Renal cortex interstitium (tissue), 11 donors: Measurements from ENCODE around the gene RAN. TPM values are rescaled to one million over a fixed set of nuclear protein-coding genes. Genes with fewer than 3 reads are reported as not detected.
"Not testable (repeated sequence)": the region's sequence is repeated elsewhere in the genome, so short reads cannot be mapped to it uniquely, and the experiment has no call there.

ENCODE experiments used
- DNase-seq, 11 donors: peaks; one replicate each; pipeline ENCODE4 v3.0.0-alpha.2; 2013; ENCODE audit warnings: low read depth in 9 of 11, low spot score in 4 of 11; ENCODE audit errors: extremely low read depth in 1 of 11
- polyA plus RNA-seq, 3 donors: library from polyadenylated mRNA; unstranded; fragments of 120-200 nt; gene quantifications; one replicate each; pipeline ENCODE4 v1.2.1, GENCODE V29; 2013; ENCODE audit not compliant: insufficient read length in 3 of 3

RAN gene
- polyA plus RNA-seq, 3 donors = 533 to 711 (median 697) TPM

DNA sequence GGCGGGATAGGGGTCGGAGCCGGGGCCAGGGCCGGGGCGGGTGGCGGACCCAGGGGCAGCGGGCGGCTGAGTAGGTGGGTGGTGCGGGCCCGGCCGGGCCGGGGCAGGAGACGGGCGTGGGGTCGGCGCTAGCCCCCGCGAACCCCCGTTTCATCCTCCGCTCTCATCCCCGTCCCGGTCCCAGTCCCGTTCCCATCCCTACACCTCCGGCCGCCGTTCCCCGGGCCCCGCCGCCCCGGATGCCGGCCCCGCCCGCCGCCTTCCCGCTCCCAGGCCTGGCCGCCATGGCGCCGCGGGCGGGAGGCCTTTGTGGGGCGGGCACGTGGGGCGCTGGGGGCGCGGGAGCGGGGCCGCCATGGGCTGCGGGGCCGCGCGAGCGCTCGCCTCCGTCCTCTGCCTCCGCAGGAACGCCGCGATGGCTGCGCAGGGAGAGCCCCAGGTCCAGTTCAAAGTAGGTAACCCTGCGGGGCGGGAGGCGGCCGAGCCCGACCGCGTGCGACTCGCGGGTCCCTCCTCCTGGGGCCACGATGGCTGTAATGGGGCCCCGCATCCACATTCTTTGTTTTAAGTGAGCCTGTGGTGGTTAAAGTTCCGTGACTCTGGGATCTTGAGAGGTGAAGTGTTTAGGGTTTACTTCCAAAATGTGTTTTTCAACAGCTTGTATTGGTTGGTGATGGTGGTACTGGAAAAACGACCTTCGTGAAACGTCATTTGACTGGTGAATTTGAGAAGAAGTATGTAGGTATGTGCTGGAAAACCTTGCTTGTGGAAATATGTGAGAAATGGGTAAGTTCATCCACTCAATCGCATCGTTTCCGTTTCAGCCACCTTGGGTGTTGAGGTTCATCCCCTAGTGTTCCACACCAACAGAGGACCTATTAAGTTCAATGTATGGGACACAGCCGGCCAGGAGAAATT lies 572 bp downstream of the RAN start:
- no peak for DNase-seq

GRCh38 chr12:130873106-130873795 lies 1.4 kb downstream of the RAN start:
- no peak for DNase-seq

DNA sequence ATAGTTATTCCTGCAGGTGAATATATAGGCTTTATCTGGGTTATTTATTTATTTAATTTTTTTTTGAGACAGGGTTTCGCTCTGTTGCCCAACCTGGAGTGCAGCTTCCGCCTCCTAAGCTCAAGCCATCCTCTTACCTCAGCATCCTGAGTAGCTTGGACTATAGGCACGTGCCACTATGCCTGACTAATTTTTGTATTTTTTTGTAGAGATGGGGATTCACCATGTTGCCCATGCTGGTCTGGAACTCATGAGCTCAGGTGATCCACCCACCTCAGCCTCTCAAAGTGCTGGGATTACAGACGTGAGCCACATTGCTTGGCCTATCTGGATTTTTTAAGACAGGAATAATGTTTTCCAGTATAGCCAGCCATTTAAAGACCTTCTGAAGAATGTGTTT lies 2.0 kb downstream of the RAN start:
- DNase-seq = no peak

- no peak for DNase-seq
Measured at GRCh38 chr12:130874696-130875095, 2.8 kb downstream of the RAN start.

DNA sequence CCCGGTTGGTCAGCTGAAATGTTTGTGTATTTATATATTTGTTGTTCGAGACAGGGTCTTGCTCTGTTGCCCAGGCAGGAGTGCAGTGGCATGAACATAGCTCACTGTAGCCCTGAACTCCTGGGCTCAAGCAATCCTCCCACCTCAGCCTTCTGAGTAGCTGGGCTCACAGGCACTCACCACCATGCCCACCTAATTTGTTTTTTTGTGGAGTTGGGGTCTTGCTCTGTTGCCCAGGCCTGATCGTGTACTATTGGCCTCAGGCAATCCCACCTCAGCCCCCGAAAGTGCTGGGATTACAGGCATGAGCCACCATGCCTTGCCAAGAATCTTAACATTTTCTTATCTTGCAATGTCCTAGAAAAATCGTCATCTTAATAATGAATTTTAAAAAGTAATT lies 3.3 kb downstream of the RAN start:
- no peak for DNase-seq

- DNase-seq = not testable (repeated sequence)
Measured at GRCh38 chr12:130875708-130876107, 3.8 kb downstream of the RAN start.

DNA sequence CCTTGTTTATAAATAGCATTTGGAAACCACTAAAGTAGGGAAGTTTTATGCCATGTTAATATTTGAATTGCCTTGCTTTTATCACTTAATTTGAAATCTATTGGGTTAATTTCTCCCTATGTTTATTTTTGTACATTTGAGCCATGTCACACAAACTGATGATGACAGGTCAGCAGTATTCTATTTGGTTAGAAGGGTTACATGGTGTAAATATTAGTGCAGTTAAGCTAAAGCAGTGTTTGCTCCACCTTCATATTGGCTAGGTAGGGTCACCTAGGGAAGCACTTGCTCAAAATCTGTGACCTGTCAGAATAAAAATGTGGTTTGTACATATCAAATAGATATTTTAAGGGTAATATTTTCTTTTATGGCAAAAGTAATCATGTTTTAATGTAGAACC lies 4.4 kb downstream of the RAN start:
- DNase-seq = no peak

DNA sequence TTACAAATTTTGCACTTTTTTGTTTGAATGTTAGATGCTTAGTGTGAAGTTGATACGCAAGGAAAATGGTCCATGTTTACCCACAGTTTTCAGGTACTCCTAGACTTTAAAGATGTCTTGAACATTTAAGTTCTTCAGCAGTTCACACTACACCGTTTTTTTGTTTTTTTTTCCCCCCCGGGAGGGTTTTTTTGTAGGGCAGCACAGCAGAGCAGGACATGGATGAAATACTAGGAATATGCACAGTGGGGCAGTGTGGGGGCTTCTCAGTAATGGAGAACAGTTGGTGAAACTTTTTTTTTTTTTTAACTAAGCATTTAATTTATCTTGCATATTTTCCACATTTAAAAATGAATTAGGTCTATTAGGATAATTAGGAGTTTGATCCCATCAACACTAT lies 4.9 kb downstream of the RAN start:
- DNase-seq = no peak

GRCh38 chr12:130877333-130877732 lies 5.5 kb downstream of the RAN start:
- no peak for DNase-seq

DNA sequence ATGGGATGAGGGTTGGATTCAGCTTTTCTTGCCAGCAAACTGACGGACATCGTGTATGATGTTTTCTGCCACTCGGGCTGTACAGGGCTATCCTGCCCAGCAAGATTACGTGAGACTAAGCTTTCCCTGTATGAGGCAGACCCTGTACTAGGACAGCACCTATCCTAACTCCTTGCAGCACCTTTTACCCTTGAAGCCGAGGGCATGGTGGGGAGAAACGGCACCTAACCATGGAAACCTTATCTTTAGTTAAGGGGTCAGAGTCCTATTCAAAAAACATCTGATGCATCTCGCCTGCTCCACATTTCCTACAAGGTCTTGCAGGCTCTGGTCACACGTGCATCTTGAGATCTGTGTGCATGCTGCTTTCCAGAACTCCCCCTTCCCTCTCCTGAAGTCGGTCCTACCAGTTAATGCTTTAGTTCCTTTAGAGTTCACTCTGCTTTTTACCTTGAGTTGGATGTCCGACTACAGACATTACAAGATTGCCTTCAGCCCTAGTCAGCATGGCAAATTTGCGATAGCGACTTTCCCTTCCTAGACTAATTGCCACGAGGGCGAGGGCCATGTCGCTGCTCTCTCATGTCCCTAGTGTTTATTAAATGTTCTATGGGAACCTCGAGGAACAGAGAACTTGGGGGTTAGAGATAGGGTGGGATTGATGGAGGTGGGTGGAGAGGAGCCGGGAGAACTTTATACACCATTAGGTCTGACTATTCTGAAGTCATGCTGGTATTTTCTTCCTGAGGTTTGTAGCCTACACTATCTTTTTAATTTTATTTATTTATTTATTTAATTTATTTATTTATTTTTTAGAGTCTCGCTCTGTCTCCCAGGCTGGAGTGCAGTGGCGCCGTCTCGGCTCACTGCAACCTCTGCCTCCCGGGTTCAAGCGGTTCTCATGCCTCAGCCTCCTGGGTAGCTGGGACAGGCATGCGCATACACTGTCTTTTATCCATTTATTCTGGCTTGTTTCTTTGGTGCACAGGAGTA lies 6.6 kb downstream of the RAN start:
- no peak for DNase-seq

DNA sequence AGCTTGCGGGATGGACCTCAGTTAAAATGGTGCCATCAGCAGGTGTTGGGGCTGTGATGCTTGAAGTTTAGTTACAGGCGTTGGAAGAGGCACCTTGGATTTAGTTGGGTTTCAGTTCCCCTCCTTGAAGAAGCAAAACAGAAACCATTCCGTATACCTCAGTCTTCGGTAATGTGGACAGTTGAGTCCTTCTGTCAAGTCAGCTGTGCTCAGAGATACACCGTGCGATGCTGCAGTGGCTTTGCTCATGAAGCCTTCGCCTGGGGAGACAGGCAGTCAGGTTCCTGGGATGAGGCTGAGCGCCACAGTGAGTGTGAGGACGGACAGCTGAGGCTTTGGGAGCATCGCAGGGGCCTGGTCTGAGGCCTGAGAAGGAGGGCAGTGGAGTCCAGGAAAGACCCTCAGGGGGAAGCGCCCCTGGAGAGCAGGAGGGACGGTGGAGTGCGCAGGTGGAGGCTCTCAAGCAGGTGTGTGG lies 7.4 kb downstream of the RAN start:
- DNase-seq = no peak

DNA sequence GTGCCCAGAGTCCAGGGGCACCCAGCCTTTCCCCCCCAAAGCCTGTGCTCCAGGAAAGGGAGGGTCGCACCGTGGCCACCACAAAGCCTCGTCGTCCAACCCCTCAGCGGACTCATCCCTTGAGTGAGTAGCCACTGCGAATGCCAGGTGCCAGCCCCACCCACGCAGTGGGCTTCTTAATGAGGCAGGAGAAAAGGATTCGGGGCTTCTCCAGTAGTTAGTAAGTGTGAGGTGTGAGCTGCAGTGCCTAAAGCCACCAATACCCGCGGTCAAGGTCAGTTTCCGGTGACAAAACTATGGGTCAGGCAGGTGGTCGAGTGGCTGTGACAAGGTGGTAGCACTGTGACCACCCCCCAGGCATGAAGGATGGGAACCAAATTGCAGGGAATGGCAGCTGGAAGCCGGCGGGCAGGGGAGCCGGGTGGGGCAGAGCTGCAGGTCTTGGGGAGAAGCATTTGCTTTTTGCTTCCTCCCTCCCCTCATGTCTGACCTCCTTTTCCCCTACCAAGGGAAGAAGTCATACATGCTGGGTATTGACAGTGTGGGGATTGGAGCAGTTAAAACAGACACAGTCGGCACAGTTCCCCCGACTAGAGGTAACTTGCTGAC lies 8.0 kb downstream of the RAN start:
- DNase-seq = no peak

GRCh38 chr12:130880411-130880885 lies 8.6 kb downstream of the RAN start:
- DNase-seq = no peak

DNA sequence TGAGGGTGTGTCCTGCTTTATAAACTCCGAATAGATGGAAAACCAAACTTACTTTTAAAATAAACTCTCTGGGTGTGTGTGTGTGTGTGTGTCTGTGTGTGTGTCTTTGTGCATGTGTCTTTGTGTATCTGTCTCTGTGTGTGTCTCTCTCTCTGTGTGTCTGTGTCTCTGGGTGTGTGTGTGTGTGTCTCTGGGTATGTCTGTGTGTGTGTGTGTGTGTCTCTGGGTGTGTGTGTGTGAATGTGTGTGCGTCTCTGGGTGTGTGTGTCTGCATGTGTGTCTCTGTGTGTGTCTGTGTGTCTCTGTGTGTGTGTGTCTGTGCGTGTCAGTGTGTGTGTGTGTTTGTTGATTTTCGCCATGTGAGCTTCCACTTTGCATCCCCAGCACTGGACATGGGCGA lies 9.2 kb downstream of the RAN start:
- DNase-seq = no peak

DNA sequence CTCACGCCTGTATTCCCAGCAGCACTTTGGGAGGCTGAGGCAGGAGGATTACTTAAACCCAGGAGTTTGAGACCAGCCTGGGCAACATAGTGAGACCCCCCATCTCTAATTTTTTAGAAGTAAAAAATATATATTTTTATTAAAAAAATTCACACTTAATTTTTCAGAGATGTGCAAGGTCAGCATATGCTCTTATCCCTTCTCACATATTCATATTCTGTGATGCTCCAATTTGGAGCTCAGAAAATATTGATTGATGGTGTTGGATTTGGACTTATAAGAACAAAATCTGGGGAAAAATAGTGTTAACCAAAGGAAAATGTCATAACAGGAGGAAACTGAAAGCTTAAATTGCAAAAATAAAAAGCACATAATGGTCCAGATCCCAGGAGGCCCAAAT lies 9.7 kb downstream of the RAN start:
- no peak for DNase-seq

- not testable (repeated sequence) for DNase-seq
Measured at GRCh38 chr12:130887190-130887589, 15.3 kb downstream of the RAN start.

DNA sequence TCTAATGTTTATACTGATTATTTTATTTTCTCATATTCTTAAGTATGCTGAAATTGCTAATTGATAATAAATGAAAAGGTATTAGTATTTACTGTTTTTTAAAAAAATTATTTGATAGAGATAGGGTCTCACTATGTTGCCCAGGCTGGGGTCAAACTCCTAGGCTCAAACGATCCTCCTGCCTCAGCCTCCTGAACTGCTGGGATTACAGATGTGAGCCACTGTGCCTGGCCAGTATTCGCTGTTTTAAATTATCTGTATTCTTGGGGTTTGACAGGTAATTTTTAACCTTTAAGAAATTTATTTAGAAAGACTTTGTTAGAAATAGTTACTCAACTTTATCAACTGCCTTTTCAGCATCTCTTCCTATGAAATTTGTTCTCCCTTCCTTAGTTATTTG lies 32.2 kb downstream of the RAN start:
- DNase-seq = no peak

DNA sequence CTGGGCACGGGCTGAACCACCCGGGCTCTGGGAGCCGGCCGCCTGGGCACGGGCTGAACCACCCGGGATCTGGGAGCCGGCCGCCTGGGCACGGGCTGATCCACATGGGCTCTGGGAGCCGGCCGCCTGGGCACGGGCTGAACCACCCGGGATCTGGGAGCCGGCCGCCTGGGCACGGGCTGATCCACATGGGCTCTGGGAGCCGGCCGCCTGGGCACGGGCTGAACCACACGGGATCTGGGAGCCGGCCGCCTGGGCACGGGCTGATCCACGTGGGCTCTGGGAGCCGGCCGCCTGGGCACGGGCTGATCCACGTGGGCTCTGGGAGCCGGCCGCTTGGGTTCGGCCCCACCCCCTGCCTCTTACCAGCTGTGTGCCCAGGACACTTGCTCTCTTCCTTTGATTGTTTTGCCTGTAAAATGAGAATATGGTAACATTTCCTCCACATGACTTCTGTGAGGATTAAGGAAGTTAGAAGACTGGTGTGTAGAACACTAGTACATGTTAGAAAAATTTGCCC lies 33.1 kb downstream of the RAN start:
- DNase-seq = not testable (repeated sequence)
